GM19463 (cell line): ENCODE results near the gene GLB1L3.
"Not testable (repeated sequence)": the region's sequence is repeated elsewhere in the genome, so short reads cannot be mapped to it uniquely, and the experiment has no call there.

Source experiments
- ATAC-seq: cut with Tn5 transposase; IDR thresholded peaks from one replicate; pipeline ENCODE4 v1.9.1; 2021; ENCODE audit warnings: mild to moderate bottlenecking, moderate library complexity; ENCODE audit not compliant: unreplicated experiment

GLB1L3 gene

DNA sequence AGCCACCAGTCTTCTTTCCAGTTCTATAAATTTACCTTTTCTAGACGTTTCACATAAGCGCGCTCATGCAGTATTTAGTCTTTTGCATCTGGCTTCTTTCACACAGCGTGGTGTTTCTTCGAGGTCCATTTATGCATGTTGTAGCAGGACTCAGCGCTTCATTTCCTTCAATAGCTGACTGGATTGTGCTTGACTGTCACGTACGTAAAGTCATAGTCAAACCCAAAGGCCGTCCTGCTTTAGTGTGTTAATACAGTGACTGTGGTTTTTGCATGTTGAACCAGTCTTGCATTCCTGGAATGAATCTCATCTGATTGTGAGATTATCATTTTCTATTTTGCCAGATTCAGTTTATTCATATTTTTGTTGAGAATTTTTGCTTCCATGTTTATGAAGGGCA is 18.5 kb downstream of the GLB1L3 start:
- ATAC-seq, result no peak

DNA sequence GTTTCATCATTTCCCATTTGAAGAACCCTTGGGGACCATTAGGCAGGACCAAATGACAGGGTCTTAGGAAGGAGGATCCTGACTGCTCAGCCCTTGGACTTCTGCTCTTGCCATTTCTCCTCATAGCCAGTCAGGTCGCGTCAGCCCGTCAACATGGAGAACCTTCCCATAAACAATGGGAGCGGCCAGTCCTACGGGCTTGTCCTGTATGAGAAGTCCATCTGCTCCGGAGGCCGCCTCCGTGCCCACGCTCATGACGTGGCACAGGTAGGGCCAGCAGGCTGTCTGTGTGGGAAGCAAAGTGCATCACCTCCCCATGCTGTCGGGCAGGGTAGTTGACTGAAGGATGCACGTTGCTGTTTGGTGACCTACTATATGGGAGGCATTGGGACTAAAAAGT is 36.0 kb downstream of the GLB1L3 start:
- no peak for ATAC-seq

DNA sequence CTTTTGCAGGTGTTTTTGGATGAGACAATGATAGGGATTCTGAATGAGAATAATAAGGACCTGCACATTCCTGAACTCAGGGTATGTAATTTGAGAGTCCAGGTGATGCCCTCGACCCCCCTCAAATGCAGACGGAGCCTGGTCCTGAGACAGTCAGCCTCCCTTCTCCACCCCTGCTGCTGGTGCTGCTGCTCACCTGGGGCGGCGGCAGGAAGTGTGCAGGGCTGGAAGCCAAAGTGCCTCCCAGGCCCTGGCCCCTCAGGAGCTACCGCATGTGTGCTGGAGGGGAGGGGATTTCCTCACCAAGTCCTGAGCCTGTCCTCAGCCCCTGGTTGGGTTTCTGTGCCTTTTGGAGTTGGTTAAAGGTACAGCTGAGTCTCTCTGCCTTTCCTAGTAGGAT is 36.6 kb downstream of the GLB1L3 start:
- no peak for ATAC-seq

DNA sequence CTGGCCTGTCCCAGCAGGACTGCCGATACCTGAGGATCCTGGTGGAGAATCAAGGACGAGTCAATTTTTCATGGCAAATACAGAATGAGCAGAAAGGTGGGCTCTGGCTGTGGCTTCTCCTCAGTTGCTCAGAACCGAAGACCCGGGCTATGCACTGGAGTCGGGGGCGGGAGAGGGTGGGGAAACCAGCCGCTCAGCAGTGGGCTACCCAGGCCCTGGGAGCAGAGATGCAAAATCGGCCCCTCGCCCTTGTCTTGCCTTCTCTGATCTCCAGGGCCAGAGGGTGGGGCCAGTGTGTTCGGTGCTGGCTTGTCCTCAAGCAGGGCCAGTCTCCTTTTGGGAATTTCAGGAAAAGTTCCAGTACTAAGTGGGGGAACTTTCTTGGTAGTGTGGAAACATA is 37.2 kb downstream of the GLB1L3 start:
- ATAC-seq, result no peak

DNA sequence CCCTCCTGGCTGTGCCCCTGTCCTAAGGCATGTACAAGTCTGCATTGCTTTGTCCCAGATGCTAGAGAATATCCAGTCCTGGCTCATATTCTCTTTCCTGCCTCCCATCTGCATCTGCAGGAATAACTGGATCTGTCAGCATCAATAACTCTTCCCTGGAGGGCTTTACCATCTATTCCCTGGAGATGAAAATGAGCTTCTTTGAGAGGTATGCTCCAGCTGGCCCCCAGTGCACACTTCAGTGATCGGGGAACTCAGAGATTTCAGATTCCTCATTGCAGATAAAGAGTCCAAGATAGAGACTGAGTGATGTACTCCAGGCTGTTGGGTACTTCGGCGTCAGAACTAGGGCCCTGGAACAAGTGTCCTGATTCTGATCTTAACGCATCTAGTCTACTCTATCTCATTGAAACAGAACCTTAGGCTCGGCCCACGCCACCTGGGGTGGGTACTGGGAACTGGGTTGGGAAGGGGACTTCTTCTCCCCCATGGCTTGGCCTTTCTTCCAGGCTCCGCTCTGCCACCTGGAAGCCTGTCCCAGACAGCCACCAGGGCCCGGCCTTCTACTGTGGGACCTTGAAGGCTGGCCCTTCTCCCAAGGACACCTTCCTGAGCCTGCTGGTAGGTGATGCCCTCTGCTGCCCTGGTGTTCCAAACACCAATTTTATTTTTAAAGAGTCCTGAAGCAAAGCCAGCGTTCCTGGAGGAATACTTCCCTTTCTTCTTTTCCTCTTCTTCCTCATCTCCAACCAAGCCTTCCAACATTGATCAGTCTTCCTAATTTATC is 37.8 kb downstream of the GLB1L3 start:
- ATAC-seq, result no peak

DNA sequence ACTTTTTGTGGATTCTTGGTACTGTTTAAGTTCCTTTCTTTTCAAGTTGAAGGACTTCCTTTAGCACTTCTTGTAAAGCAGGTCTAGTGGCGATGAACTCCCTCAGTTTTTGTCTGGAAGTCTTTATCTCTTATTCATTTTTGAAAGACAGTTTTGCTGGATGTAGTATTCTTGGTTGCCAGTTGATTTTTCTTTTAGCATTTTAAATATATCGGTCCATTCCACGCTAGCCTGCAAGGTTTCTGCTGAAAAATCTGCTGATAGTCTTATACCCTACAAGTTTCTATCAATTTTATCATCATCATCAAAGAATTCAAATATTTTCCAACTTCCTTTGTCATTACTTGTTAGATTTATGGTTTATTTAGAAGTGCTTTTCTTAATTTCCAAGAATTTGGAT is 40.9 kb downstream of the GLB1L3 start:
- no peak for ATAC-seq

DNA sequence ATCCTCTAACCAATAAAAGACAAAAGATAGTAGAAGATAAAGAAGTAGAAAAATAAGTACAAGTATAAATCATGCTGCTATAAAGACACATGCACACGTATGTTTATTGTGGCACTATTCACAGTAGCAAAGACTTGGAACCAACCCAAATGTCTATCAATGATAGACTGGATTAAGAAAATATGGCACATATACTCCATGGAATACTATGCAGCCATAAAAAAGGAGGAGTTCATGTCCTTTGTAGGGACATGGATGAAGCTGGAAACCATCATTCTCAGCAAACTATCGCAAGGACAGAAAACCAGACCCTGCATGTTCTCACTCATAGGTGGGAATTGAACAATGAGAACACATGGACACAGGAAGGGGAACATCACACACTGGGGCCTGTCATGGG is 45.2 kb downstream of the GLB1L3 start:
- not testable (repeated sequence) for ATAC-seq

DNA sequence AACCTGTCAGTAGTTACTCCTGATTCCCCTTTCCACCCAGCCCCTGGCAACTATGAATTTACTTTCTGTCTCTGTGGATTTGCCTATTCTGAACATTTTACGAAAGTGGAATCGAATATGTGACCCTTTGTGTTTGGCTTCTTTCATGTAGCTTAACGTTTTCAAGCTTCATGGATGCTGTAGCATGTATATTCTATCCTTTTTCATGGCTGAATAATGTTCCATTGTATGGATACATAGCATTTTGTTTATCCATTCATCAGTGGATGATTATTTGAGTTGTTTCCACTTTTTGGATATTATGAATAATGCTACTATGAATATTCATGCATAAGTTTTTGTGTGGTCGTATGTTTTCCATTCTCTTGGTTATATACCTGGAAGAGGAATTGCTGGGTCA is 46.4 kb downstream of the GLB1L3 start:
- no peak for ATAC-seq

DNA sequence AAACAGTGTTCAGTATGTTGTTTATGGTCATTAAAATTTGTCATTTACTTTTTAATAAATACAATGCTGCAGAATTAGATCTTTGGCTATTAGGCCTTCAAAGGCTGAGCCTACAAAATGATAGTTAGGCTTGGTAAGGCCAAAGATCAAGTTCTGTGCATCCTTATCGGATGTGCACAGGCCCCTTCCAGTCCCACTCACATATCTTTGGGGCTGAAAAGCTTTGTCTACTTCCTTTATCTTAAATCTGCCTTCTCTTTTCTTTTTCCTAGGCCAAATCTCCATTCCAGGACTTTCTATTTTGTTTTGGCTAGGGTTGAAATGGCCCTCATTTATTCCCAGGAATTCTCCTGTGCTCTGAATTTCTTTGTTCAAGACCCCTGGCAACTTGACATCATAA is 52.3 kb downstream of the GLB1L3 start:
- no peak for ATAC-seq

DNA sequence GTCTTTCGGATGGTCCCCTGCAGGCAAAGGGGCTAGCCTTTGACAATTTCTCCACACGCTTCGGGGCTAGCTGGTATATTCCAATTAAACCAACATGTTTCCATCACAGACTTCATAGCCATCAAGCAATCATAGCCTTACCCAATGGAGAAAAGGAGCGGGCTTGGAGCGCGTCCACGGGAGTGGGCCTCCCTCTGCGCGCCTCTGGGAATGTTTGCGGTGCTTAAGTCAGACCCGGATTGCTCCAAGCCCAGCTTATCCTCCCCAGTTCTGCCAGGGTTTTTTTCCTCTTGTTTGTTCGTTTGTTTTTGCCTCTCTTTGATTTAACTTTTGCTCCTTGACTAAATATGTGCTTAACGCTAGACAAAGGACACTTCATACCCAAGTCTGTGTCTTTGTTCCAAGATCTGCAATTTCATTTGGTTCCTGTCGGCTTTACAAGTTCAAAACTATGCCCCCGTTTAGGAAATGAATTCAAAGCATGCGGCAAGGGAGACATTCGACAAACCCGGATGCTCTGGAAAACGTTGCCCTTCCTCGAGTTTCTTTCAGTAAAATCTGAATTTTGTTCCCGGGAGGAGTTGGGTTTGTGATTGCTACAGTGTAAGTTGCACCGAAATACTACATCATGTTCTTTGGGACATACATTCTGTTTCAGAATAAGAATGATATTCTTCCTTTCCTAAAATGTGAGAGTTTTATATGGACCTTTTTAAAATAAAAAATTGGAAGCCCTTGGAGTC is 54.6 kb downstream of the GLB1L3 start:
- no peak for ATAC-seq

DNA sequence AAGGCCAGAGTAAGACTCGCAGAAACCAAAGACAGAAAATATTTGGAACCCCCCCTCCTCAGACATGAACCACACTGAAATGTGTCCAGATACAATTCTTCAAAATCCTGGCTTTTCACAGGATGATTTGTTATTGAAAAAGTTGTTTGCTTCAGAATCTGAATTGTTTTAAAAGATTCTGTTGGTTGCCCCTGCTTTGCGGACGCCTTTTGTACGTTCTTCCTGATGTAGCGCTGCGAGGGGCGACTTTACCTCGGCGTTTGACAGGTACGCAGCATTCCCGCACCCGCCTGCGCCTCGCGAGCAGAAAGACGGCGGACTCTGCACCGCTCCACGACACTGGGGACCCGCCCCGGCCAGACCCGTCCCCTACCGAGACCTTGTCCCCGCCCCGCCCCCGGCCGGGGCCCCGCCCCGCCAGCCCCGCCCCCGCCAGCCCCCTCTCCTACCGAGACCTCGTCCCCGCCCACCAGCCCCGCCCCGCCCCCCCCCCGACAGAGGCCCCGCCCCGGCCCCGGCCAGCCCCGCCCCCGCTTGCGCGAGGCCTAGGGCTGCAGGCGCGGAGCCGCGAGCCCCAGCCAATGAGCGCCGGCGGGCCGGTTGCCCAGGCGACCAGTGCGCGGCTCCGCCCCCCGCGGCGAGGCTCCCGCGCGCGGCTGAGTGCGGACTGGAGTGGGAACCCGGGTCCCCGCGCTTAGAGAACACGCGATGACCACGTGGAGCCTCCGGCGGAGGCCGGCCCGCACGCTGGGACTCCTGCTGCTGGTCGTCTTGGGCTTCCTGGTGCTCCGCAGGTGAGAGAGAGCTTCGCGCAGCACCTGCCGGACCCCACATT is 55.4 kb downstream of the GLB1L3 start, which contains the start of gene GLB1L2:
Gene GLB1L2, plus strand, starts transcription at position 635 of the 835 bp plus-strand sequence. Its CDS starts 74 bp downstream, at position 709.
- peak; percentile 86 for ATAC-seq

DNA sequence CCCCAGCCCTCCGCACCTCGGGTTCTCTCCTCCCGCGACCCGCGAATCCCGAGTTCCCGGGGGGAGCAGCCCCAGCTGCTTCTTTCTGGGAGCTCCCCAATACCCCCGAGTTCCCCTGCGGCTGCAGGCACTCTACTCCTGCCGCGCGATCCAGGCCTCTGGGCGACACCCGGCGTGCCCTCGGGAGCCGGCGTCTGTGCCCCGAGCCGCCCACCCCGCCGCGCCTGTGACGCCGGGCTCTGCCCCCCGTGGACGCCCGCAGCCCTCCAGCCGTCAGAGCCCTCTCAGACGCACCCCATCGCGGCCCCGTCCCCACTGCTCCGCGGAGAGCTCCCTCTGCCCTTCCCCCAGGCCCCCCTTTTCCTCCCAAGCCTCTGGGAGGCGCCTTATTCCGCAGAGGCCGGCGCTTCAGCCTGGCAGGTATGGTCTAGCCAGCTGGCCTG is 56.0 kb downstream of the GLB1L3 start:
- ATAC-seq, result peak; percentile 27

DNA sequence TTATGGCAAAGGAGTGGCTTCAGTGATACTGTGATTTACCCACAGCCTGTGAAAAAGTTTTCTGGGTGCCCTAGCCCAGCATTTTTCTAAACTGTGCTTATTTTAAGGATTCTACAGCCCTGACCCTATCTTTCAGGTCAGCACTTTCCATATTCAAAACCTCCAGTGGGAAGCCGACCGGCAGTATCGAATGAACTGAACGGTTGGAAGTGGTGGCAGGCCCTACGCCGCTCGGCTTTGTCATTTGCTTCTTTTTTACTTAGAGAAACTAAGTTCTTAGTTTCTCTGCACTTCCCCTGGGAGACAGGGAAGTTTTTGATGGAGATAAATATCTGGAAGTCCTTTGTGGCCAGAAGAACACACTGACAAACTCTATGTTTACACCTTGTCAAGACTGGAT is 56.6 kb downstream of the GLB1L3 start:
- ATAC-seq, result no peak

DNA sequence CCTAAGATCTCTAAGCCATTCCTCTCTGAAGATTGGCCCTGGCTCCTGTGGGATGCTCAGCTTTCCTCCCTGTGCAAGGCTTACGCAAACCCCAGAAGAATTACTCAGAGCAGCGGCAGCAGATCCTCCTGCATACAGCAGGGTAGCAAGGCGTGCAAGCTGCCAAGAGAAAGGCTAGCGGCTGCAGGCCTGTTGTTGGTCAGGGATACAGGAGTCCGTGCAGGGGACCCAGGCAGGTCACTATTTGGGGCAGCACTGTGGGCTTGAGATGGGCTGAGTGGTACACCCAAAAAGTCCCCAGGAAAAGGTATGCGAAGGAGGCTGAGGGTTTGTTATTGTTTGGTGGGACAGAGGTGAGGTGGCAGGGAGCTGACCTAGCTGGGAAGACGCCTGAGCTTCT is 57.1 kb downstream of the GLB1L3 start:
- no peak for ATAC-seq

DNA sequence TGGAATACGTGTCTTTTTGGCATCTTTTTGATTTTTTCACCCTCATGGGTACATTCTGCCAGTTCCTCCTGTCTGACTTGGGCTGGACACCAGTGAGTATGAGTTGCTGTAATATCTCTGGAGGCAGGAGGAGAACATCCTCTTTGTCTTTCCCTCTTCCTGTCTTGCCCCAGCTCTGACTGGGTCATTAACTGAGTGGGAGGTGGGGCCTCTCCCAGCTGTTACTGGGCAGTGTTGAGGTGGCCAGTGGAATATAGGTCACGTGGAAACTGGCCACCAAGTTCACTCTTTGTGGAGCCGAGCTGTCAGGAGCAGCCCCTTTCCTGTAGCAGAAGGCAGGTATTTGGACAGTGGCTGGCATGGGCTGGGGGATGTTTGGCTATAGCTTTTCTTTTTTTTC is 57.8 kb downstream of the GLB1L3 start:
- ATAC-seq, result no peak

DNA sequence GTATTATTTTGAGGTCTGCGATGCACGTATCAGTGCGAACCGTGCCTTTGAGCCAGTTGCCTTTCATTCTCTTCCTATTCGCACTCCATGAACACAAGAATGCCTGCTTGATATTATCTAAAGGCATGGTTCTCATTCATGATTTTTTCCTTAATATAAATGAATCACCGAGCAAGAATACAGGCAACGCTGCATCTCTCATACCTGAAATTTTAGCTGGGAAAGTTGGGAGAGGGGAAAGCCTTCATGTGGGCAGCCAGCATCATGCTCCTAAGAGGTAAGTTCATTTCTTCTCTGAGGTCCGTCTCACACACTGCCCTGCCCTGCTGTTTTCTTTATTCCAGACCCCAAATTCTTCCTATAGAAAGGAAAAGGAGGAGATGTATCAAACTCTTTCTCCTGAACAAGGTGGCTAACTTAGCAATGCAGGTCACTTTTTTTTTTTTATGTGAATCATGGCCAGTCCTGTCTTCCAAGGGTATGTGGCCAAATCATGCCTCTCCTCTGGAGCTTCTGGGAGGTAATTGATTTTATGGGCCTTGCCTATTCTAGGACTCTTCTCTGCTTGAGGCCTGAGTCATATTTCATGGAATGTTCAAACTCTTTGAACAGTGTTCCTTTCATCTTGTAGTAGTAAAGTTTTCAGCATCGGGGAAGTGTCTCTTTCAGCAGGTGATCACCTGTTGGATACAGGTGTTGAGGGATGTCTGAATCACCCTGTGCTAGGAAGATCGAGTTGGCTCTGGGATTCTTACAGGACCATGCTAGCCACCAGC is 58.8 kb downstream of the GLB1L3 start:
- no peak for ATAC-seq

DNA sequence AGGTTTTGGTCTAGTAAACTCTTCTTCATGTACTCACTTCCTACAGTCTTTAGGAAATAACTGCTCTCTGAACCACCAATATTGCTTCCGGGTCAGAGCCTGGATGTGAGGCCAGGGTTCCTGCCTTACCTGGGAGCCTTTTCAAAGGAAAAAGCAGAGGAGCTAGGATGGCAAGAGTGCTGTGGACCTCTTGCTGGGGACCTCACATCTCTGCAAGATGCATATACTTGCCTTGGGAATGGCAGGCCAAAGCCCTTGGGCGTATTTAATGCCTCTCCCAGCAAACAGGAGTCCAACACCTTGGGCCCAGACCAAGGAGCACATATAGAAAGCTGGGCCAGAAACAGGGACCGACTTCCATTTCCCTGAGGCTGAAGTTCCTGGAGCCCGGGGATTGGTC is 60.9 kb downstream of the GLB1L3 start:
- ATAC-seq, result no peak

DNA sequence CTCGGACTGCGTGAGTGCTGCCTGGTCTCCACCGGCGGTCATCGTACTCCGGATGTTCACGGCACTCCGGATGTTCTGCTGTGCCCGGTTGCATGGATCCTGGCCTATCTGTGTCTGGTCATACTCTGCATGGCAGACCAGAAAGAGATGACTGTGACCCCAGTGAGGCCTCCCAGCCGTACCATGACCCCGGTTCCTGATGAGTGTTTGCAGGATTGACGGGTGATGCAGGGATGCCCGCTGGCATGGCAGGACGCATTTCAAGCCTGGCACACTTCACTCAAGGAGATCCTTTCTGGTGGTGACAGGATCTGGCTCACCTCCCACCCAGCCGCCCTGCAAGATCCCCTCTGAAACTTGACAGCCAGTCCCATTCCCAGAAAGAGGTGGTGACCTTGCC is 61.9 kb downstream of the GLB1L3 start:
- no peak for ATAC-seq

DNA sequence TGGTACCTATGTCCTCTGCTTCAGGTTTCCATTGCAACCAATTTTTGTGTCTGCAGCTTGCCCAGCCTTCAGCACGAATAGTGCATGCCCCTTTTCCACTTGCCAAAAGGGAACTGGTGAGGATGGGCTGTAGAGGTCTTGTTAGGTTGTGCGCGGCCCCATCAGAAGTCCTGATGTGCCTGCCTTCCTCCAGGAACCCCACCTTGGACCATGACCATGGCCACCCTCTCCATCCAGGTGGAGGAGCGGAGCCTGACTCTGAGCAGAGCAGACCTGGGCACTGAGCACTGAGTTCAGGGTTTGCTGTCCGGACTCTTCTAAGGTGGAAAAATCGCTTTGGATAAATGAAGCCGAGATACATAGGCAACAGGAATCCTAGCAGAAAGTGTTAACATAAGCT is 62.5 kb downstream of the GLB1L3 start:
- ATAC-seq, result no peak

DNA sequence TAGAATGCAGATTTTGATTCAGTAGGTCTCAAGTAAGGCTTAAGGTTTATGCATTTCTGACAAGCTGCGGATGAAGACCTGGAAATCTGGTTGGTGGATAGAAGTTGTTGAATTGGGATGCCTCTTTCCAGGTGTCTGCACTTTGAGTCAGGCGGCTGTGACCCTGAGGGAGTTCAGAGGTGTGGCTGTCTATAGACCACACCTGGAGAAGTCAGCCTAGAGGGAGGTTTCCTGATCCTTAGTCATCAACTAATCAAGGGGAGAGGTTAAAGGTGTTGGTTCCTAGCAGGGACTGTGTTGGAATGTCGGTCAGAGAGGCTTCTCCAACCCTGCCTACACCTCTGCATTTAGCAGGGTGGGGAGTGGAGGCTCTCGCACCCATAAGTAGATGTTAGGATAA is 63.6 kb downstream of the GLB1L3 start:
- ATAC-seq, result no peak
